Neural progenitor cell (in vitro differentiated cells): ENCODE results near the gene ZNF319. TPM values are rescaled to one million over a fixed set of nuclear protein-coding genes. Genes with fewer than 3 reads are reported as not detected.

Experiments used
- DNase-seq: peaks from one replicate; pipeline ENCODE4 v3.0.0-alpha.2; 2016; ENCODE audit warnings: low spot score
- H2AFZ ChIP-seq: fragments of 200-600 bp; sonication (generic); replicated peaks from 2 replicates; pipeline ENCODE4 v1.6.1; 2016; ENCODE audit warnings: antibody characterized with exemption
- H3F3A ChIP-seq: fragments of 200-600 bp; sonication (generic); 2 replicates; pipeline ENCODE4 v1.6.1; 2016; ENCODE audit warnings: antibody characterized with exemption, low read depth
- H3K27ac ChIP-seq: fragments of 200-600 bp; sonication (generic); 2 replicates; pipeline ENCODE4 v1.5.1; 2016; ENCODE audit warnings: mild to moderate bottlenecking
- H3K27me3 ChIP-seq: fragments of 200-600 bp; sonication (generic); 2 replicates; pipeline ENCODE4 v1.6.1; 2016; ENCODE audit warnings: mild to moderate bottlenecking, moderate library complexity
- H3K36me3 ChIP-seq: fragments of 200-600 bp; sonication (generic); 2 replicates; pipeline ENCODE4 v1.5.1; 2016
- H3K4me1 ChIP-seq: fragments of 200-600 bp; sonication (generic); 2 replicates; pipeline ENCODE4 v1.6.1; 2016; ENCODE audit warnings: mixed run types
- H3K4me2 ChIP-seq: fragments of 200-600 bp; sonication (generic); 2 replicates; pipeline ENCODE4 v1.6.1; 2016
- H3K4me3 ChIP-seq: fragments of 200-600 bp; sonication (generic); 2 replicates; pipeline ENCODE4 v1.5.1; 2016
- H3K79me2 ChIP-seq: fragments of 200-600 bp; sonication (generic); 2 replicates; pipeline ENCODE4 v1.6.1; 2016; ENCODE audit warnings: low read depth
- H3K9ac ChIP-seq: fragments of 200-600 bp; sonication (generic); 2 replicates; pipeline ENCODE4 v1.6.1; 2016
- H3K9me3 ChIP-seq: fragments of 200-600 bp; sonication (generic); 2 replicates; pipeline ENCODE4 v1.5.1; 2016; ENCODE audit warnings: low read depth
- H4K20me1 ChIP-seq: fragments of 200-600 bp; sonication (generic); 2 replicates; pipeline ENCODE4 v1.6.1; 2016; ENCODE audit warnings: low read depth
- H3K27ac Mint-ChIP-seq: 3 replicates; pipeline ENCODE4 v1.8.0; 2021; ENCODE audit warnings: mixed read lengths
- H3K27me3 Mint-ChIP-seq: 2 replicates; pipeline ENCODE4 v1.8.0; 2022; ENCODE audit warnings: low read depth, mild to moderate bottlenecking, inconsistent platforms, moderate library complexity, mixed read lengths; ENCODE audit not compliant: insufficient read depth
- H3K36me3 Mint-ChIP-seq: 3 replicates; pipeline ENCODE4 v1.8.0; 2021; ENCODE audit warnings: mixed read lengths
- H3K4me1 Mint-ChIP-seq: 3 replicates; pipeline ENCODE4 v1.8.0; 2021; ENCODE audit warnings: mixed read lengths
- H3K4me3 Mint-ChIP-seq: 3 replicates; pipeline ENCODE4 v1.8.0; 2021; ENCODE audit warnings: mild to moderate bottlenecking, moderate library complexity, mixed read lengths
- H3K9me3 Mint-ChIP-seq: 3 replicates; pipeline ENCODE4 v1.8.0; 2020; ENCODE audit warnings: mixed read lengths
- CTCF ChIP-seq: fragments of 200-600 bp; sonication (generic); IDR thresholded peaks from 2 replicates; pipeline ENCODE4 v1.5.1; 2017; ENCODE audit warnings: antibody characterized with exemption, mild to moderate bottlenecking
- EZH2 ChIP-seq: fragments of 200-600 bp; sonication (generic); IDR thresholded peaks from 2 replicates; pipeline ENCODE4 v1.6.1; 2017; ENCODE audit warnings: antibody characterized with exemption, mild to moderate bottlenecking, moderate library complexity
- EZH2phosphoT487 ChIP-seq: fragments of 200-600 bp; sonication (generic); IDR thresholded peaks from 2 replicates; pipeline ENCODE4 v1.6.1; 2017; ENCODE audit warnings: antibody characterized with exemption
- total RNA-seq: library from RNA; depleted of rRNA; stranded (reverse); fragments of >200 nt; gene quantifications from 2 replicates; pipeline ENCODE4 v1.2.3, GENCODE V29; 2015; ENCODE audit warnings: low replicate concordance

Gene ZNF319
- total RNA-seq, 1 donor from 2014 or later: 1.4 TPM

GRCh38 chr16:58030136-58030840 lies 29.8 kb upstream of the ZNF319 start:
- peaks cover 2% of the 10 kb centered on the region for H3K27me3 ChIP-seq
- H3K79me2 ChIP-seq: peaks cover 15% of the 10 kb centered on the region
- H3K27ac ChIP-seq: no peak overlapping the region
- Mint-ChIP-seq H3K27ac (no peak overlapping the region), H3K9me3 (no peaks in the 10 kb centered on the region), H3K27me3 (peaks cover 7% of the 10 kb centered on the region), H3K4me3 (no peak overlapping the region), H3K4me1 (peaks cover 17% of the 10 kb centered on the region), H3K36me3 (no peaks in the 10 kb centered on the region)
- H4K20me1 ChIP-seq: peaks cover 50% of the 10 kb centered on the region
- no peak for DNase-seq
- no peak overlapping the region for H3K4me3 ChIP-seq
- no peak for TF ChIP-seq EZH2phosphoT487
- no peak for TF ChIP-seq CTCF
- no peak for TF ChIP-seq EZH2
- H3K4me1 ChIP-seq: peaks cover 34% of the 10 kb centered on the region
- H3K4me2 ChIP-seq: peak overlapping the region; percentile 10
- H3K9ac ChIP-seq: no peak overlapping the region
- no peaks in the 10 kb centered on the region for H3K9me3 ChIP-seq
- no peak overlapping the region for H2AFZ ChIP-seq
- H3K36me3 ChIP-seq: no peaks in the 10 kb centered on the region
- H3F3A ChIP-seq: peaks cover 19% of the 10 kb centered on the region

- TF ChIP-seq EZH2: no peak
- TF ChIP-seq EZH2phosphoT487: no peak
- TF ChIP-seq CTCF: no peak
- no peak overlapping the region for H3K27ac ChIP-seq
- no peak for DNase-seq
- H3K36me3 ChIP-seq: no peaks in the 10 kb centered on the region
- H3K79me2 ChIP-seq: peaks cover 15% of the 10 kb centered on the region
- H4K20me1 ChIP-seq: peaks cover 50% of the 10 kb centered on the region
- H3K9ac ChIP-seq: no peak overlapping the region
- H3K36me3 Mint-ChIP-seq: no peaks in the 10 kb centered on the region
- peaks cover 11% of the 10 kb centered on the region for H3K27me3 ChIP-seq
- no peak overlapping the region for H3K4me3 ChIP-seq
- peaks cover 38% of the 10 kb centered on the region for H3K4me1 ChIP-seq
- no peak overlapping the region for H2AFZ ChIP-seq
- H3K4me3 Mint-ChIP-seq: peak overlapping the region; percentile 54
- H3K4me2 ChIP-seq: peak overlapping the region; percentile 10
- peak overlapping the region; percentile 68 for H3K27ac Mint-ChIP-seq
- no peaks in the 10 kb centered on the region for H3K9me3 Mint-ChIP-seq
- peaks cover 14% of the 10 kb centered on the region for H3K27me3 Mint-ChIP-seq
- H3F3A ChIP-seq: peaks cover 27% of the 10 kb centered on the region
- H3K4me1 Mint-ChIP-seq: peaks cover 24% of the 10 kb centered on the region
- H3K9me3 ChIP-seq: no peaks in the 10 kb centered on the region
Measured at GRCh38 chr16:58029410-58029809, 28.9 kb upstream of the ZNF319 start.

GRCh38 chr16:58028541-58029070 lies 28.1 kb upstream of the ZNF319 start:
- Histone ChIP-seq H3K36me3 (no peaks in the 10 kb centered on the region), H3K27ac (no peak overlapping the region), H3K9ac (no peak overlapping the region), H4K20me1 (peaks cover 50% of the 10 kb centered on the region), H3F3A (peaks cover 29% of the 10 kb centered on the region), H3K79me2 (peaks cover 15% of the 10 kb centered on the region), H3K4me3 (no peak overlapping the region), H2AFZ (no peak overlapping the region), H3K4me2 (peak overlapping the region; percentile 98), H3K27me3 (peaks cover 19% of the 10 kb centered on the region), H3K4me1 (peaks cover 38% of the 10 kb centered on the region), H3K9me3 (no peaks in the 10 kb centered on the region)
- Mint-ChIP-seq H3K27ac (no peak overlapping the region), H3K36me3 (no peaks in the 10 kb centered on the region), H3K4me3 (no peak overlapping the region), H3K27me3 (peaks cover 21% of the 10 kb centered on the region), H3K9me3 (no peaks in the 10 kb centered on the region), H3K4me1 (peaks cover 26% of the 10 kb centered on the region)
- no peak for DNase-seq
- no peak for TF ChIP-seq EZH2phosphoT487
- TF ChIP-seq EZH2: no peak
- no peak for TF ChIP-seq CTCF
